Suppressor macrophage (primary cell): ENCODE measurements around the gene IGSF22.

Source experiments
- DNase-seq, 4 experiments: peaks; one replicate each; pipeline ENCODE4 v3.0.0-alpha.2; 2020 to 2022
- total RNA-seq, 17 experiments: gene quantifications; one replicate each; lab custom pipeline; 2026; ENCODE audit warnings: mixed read lengths in 6 of 17, inconsistent platforms in 3 of 17; lab: John Stamatoyannopoulos, UW

IGSF22 gene
- total RNA-seq, result 0 to 3.1 (median 0.03) reads per million in 17 experiments

GRCh38 chr11:18726040-18726439 lies at the start of gene IGSF22:
Gene IGSF22 (minus strand): TSS chr11:18726188. CDS start chr11:18724236, 1,952 bp downstream.
- no peak for DNase-seq

DNA sequence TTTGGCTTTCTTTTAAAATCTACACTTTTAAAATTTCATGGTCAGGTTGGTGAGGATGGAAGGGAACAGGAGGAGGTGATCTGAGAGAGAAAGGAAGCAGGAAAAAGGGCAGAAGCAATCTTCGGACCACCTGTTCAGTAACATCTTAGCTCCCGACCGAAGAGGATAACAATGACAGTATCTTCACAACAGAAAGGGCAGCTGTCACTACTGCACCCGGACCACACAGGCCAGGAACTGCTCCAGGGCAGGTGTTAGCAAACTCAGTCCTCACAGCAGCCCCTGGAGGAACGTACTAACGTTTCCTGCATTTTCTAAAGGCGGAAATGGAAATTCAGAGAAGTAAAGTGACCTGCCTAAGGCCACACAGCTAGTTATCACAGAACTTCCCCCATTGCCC lies 48.8 kb upstream of the IGSF22 start:
- DNase-seq, result no peak

DNA sequence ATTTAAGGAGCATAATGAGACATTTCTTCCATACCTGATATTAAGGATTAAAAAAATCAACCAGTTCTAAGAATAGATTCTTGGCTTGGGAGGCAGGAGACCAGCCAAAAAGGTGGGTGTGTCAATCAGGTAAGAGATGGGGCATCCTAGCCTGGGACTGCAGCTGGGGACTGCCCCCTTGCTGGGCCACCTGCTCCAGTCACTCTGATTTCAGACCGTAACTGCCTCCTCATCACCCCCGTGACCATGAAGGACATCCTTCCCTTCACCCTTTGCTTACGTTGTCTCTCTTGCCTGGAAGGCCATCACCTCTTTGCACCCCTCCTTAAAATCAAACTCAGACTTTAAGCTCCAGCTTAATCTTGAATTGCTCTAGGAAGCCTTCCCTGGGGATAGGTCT lies 47.7 kb upstream of the IGSF22 start:
- DNase-seq, result no peak

DNA sequence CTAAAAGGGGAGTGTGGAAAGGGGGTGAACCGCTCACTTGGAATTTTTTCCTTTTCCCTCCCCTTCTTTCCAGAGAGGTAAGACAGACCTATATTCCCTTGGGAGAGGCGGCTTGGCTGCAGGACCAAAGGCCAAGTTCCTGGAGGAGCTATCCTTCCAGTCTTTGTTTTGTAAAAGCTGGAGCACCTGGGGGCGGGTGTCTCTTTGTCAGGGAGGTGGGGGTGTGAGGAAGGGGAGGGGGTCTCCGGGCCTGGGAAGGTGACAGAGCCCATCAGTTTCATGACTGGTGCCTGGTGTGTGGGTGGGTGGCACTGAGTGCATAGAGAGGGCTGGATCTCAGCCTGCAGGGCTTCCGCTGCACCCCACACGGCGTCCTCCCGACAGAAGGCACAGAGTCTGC lies 47.1 kb upstream of the IGSF22 start:
- no peak for DNase-seq

DNA sequence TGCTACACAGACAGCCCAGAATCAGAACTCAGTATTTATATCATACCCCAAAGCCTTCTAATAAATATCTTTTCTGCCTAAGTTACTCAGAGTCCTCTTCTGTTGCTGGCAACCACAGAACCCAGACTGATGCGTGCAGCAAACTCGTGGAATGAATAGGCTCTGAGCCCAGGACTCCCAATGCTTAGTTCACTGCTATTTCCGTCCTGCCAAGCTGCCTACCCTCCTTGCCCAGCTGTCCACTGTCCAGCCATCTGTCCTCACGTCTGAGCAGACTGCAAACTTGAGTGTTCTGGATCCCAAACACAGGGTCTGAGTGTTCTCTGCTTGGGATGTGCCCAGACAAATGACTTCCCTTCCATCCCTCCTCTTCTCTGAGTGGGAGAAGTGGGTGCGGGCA lies 46.2 kb upstream of the IGSF22 start:
- DNase-seq, result no peak

- no peak for DNase-seq
Measured at GRCh38 chr11:18771266-18772035, 45.5 kb upstream of the IGSF22 start.

DNA sequence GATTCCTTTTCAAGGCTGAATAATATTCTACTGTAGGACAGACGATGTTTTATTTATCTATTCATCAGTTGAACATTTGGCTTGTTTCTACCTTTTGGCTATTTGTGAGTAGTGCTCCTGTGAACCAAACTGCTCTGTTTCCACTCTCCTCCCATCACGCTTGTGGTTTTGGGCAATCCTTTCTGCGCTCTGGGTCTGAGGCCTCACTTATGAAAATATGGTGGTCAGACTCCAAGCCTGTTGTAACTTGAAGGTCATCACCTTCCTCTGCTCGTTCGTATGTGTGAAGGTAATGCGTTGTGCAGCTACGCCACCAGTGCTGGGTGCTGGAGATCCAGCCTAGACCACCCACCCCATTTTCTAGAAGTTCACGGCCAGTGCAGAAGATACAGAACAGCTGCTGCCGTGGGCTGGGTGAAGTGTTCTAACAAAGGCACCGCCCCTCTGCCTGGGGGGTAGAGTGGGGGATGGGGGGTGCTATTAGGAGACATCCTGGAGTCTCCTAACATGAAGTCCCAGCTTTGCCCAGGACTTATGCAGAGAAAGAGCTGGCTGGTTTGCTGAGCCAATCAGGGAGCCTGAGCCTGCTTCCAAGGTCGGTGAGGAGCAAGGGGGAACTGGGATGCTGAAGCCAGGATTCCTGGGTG lies 44.6 kb upstream of the IGSF22 start:
- DNase-seq, result no peak

- no peak for DNase-seq
Measured at GRCh38 chr11:18769802-18770456, 43.9 kb upstream of the IGSF22 start.

- peak in 1 of 4 experiments; percentile 6 for DNase-seq
Measured at GRCh38 chr11:18768978-18769377, 43.0 kb upstream of the IGSF22 start.

- DNase-seq, result peak; percentile 29 to 57 (median 53)
Measured at GRCh38 chr11:18768472-18768901, 42.5 kb upstream of the IGSF22 start.

DNA sequence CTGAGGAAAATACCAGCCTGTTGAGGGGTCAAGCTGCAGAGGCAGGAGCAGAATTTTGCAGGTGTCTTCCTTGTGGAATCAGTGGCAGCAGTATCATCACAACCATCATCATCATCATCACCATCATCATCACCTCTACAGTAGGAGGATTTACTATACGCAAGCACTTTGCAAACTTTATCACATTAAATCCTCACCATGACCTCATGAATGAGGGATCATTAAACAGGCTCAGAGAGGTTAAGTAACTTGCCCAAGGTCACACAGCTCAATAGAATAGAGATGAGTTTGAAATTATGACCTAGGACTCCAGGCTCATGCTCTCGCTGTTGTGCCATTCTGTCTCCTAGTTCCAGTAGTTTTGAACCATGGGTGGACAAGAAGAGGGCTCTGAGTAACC lies 40.0 kb upstream of the IGSF22 start:
- DNase-seq, result no peak

DNA sequence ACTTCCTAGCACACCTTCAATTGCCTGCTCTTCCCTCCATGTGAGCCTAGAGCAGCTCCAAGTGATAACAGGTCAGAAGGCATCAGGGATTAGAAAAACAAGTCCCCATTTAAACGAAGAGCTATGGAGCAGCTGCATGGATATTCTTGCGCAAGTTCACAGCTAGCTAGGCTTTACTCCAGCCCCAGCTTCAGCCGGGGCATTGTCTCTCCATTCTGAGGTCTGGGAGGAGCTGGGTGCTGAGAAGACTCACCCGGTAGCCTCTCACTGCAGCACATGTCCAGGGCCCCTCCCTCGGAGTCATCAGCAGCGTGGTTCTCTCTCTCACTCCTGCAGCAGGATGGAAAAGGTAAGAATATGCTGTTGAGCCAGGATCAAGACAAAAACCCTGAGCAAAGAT lies 39.6 kb upstream of the IGSF22 start:
- DNase-seq, result no peak

GRCh38 chr11:18761741-18762140 lies 35.8 kb upstream of the IGSF22 start:
- DNase-seq, result no peak

DNA sequence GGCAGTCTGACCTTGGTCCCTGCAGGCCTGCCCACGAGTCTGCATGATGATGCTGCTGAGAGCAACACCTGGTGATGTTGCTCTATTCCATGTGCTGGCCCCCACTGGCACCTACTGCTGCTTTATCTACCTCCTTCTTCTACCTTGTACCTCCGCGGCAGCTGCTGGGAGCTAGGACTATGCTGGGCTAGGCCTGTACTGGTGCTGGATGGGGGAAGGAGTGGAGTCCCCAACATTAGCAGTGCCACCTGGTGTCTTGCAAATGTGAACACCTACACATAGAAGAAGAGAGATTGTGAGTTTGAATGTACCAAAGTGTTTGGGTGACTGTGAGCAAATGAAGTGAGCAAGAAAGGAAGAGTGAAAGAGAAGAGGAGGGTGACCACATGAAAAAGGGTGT lies 35.2 kb upstream of the IGSF22 start:
- DNase-seq, result no peak

- DNase-seq, result no peak
Measured at GRCh38 chr11:18757811-18758210, 31.8 kb upstream of the IGSF22 start.

DNA sequence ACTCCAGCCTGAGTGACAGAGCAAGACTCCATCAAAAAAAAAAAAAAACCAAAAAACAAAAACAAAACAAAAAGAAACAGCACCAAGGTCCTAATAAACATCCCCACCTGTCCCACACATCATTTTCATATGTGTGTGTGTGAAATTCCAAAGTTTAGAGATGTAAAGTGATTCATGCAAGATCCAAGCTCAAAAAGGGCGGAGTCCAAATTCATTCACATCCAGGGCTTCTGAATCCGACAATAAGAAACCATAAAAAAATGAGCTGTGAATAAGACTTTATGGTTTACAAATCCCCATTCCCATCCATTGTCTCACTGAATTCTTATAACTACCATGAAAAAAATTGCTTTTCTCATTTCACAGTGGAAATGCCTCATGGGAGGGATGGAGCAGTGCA lies 30.9 kb upstream of the IGSF22 start:
- DNase-seq, result no peak

GRCh38 chr11:18754308-18754707 lies 28.3 kb upstream of the IGSF22 start:
- no peak for DNase-seq

DNA sequence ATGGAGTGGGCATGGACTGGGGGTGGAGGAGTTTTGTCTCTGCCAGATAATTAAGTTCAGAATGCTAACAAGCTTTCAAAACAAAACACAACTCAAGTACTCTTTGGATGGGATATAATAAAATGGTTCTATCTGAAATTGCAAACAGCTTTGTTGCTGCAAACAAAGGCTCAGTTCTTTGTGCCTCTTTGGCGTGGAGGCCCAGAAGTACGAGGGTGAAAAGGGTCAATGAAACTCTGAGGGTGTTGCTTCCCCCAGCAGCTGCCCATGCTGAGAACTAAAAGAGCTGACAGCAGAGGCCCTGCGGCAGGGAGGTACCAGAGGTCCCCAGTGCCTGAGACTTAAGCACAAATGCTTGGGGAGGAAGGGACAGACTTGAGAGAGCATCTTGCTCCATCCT lies 26.5 kb upstream of the IGSF22 start:
- DNase-seq, result no peak

- no peak for DNase-seq
Measured at GRCh38 chr11:18750944-18751343, 25.0 kb upstream of the IGSF22 start.

DNA sequence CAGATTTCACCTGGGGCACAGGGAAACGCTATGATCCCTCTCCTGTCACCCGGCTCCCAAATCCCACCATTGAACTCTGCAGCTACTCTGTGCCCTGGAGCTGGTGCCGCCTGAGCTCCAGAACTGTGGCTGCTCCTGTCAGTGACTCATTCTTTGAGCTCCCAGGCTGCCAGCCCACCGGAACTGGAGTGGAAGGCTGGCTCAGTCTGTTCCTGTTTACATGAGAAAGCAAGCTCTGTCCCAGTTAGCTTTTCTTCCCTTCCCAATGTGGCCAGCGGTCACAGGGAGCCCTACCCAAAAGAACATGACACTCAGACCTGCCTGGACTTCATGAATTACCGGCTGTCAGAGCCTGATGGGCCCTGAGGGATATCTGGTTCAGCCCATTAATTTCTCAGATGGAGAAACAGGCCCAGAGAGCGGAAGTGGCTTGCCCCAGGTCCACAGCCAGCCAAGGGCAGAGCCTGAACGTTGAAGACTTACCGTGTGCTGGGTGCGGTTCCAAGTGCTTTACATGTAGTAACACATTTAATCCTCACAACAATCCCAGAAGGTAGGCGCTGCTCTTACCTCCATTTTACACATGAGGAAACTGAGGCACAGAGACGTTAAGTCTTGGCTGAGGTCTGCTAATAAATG lies 23.8 kb upstream of the IGSF22 start:
- DNase-seq, result peak; percentile 57 to 70 (median 67)

- DNase-seq, result no peak
Measured at GRCh38 chr11:18748766-18749365, 22.9 kb upstream of the IGSF22 start.

- no peak for DNase-seq
Measured at GRCh38 chr11:18745251-18745650, 19.3 kb upstream of the IGSF22 start.
